ENCODE measurements around the gene CABP1. TPM values are rescaled to one million over a fixed set of nuclear protein-coding genes. Genes with fewer than 3 reads are reported as not detected.

The CABP1 gene
- total RNA-seq, 1 donor from 2014 or later, result 0.82 TPM

Other genes with a start within 250 kb of the CABP1 start
- 455 and 459 TPM in 2 replicates for gene COX6A1, start 202.5 kb upstream of the CABP1 start, total RNA-seq
- 42.4 and 76.2 TPM in 2 replicates for gene TRIAP1, start 194.2 kb upstream of the CABP1 start, total RNA-seq
- gene GATC, start 194.2 kb upstream of the CABP1 start, total RNA-seq, result 16.9 and 19.9 TPM in 2 replicates
- gene SRSF9, start 170.9 kb upstream of the CABP1 start, total RNA-seq, result 77.6 and 104 TPM in 2 replicates
- gene DYNLL1, start 144.5 kb upstream of the CABP1 start, total RNA-seq, result 425 and 462 TPM in 2 replicates
- 17.6 and 30.3 TPM in 2 replicates for gene COQ5, start 111.5 kb upstream of the CABP1 start, total RNA-seq
- 97.2 and 111 TPM in 2 replicates for gene RNF10, start 106.3 kb upstream of the CABP1 start, total RNA-seq
- gene POP5, start 59.2 kb upstream of the CABP1 start, total RNA-seq, result 16.3 and 17.9 TPM in 2 replicates
- 73.3 and 78.3 TPM in 2 replicates for gene MLEC, start 46.5 kb downstream of the CABP1 start, total RNA-seq
- gene UNC119B, start 69.8 kb downstream of the CABP1 start, total RNA-seq, result 16.6 and 25.3 TPM in 2 replicates
- 10.8 and 18.4 TPM in 2 replicates for gene ACADS, start 85.2 kb downstream of the CABP1 start, total RNA-seq